ENCODE measurements around the gene IL7R.
"Not testable (repeated sequence)": the region's sequence is repeated elsewhere in the genome, so short reads cannot be mapped to it uniquely, and the experiment has no call there.

IL7R gene

GRCh38 chr5:35870605-35871004, 13.9 kb downstream of the IL7R start:
- DNase-seq (ENCODE audit: low spot score): no peak
- no peak for FAIRE-seq

GRCh38 chr5:35876454-35876853, 19.8 kb downstream of the IL7R start:
- DNase-seq (ENCODE audit: low spot score) (no peak), FAIRE-seq (no peak)

- DNase-seq (ENCODE audit: low spot score) (no peak), FAIRE-seq (no peak)
Observed at GRCh38 chr5:35876922-35877321, 20.2 kb downstream of the IL7R start.

GRCh38 chr5:35877655-35878054, 21.0 kb downstream of the IL7R start:
- FAIRE-seq (no peak), DNase-seq (ENCODE audit: low spot score) (no peak)

- no peak for FAIRE-seq
- DNase-seq (ENCODE audit: low spot score): no peak
Observed at GRCh38 chr5:35878079-35878478, 21.4 kb downstream of the IL7R start.

GRCh38 chr5:35879096-35879495, 22.4 kb downstream of the IL7R start:
- no peak for FAIRE-seq

GRCh38 chr5:35879649-35880048, 23.0 kb downstream of the IL7R start:
- FAIRE-seq: no peak
- DNase-seq (ENCODE audit: low spot score): no peak

More at GRCh38 chr5:35879096-35879495, 22.4 kb downstream of the IL7R start:
- no peak for DNase-seq (ENCODE audit: low spot score)

- DNase-seq (ENCODE audit: low spot score): no peak
- no peak for FAIRE-seq
Observed at GRCh38 chr5:35880156-35880555, 23.5 kb downstream of the IL7R start.

GRCh38 chr5:35881758-35882157, 25.1 kb downstream of the IL7R start:
- FAIRE-seq (peak; percentile 40), DNase-seq (ENCODE audit: low spot score) (no peak)

GRCh38 chr5:35884191-35884769, 27.6 kb downstream of the IL7R start:
- FAIRE-seq: peak; percentile 97
- DNase-seq (ENCODE audit: low spot score): peak; percentile 86

- FAIRE-seq: no peak
- DNase-seq (ENCODE audit: low spot score): no peak
Observed at GRCh38 chr5:35884773-35885172, 28.1 kb downstream of the IL7R start.

GRCh38 chr5:35886381-35886780, 29.7 kb downstream of the IL7R start:
- FAIRE-seq (no peak), DNase-seq (ENCODE audit: low spot score) (no peak)

- no peak for FAIRE-seq
- DNase-seq (ENCODE audit: low spot score): no peak
Observed at GRCh38 chr5:35887321-35888100, 30.8 kb downstream of the IL7R start.

- FAIRE-seq (no peak), DNase-seq (ENCODE audit: low spot score) (no peak)
Observed at GRCh38 chr5:35890021-35891020, 33.6 kb downstream of the IL7R start.

- DNase-seq (ENCODE audit: low spot score); FAIRE-seq: not testable (repeated sequence)
Observed at GRCh38 chr5:35892799-35893198, 36.1 kb downstream of the IL7R start.

- no peak for DNase-seq (ENCODE audit: low spot score)
- FAIRE-seq: no peak
Observed at GRCh38 chr5:35894131-35894530, 37.4 kb downstream of the IL7R start.

GRCh38 chr5:35898952-35899660, 42.4 kb downstream of the IL7R start:
- FAIRE-seq (no peak), DNase-seq (ENCODE audit: low spot score) (no peak)

- DNase-seq (ENCODE audit: low spot score) (no peak), FAIRE-seq (no peak)
Observed at GRCh38 chr5:35899800-35900199, 43.1 kb downstream of the IL7R start.

- no peak for DNase-seq (ENCODE audit: low spot score)
- no peak for FAIRE-seq
Observed at GRCh38 chr5:35900972-35901695, 44.4 kb downstream of the IL7R start.

GRCh38 chr5:35902046-35902672, 45.5 kb downstream of the IL7R start:
- FAIRE-seq: no peak
- DNase-seq (ENCODE audit: low spot score): peak; percentile 24

All from urothelium cell line (cell line).